WI38 (cell line): ENCODE data around the gene SCN7A.
A peak's percentile ranks its signal among the peaks of the same experiment; 100 is the strongest.

Experiments used
- H3K4me3 ChIP-seq: 2 replicates; pipeline ENCODE4 v1.5.1; 2011; ENCODE audit warnings: low read depth, mild to moderate bottlenecking, control low read depth, low read length
- CTCF ChIP-seq: IDR thresholded peaks from 2 replicates; pipeline ENCODE4 v1.5.1; 2012; ENCODE audit warnings: low read depth, mild to moderate bottlenecking, control low read depth, low read length

Gene SCN7A

GRCh38 chr2:166373539-166373938 lies 120.5 kb downstream of the SCN7A start:
- H3K4me3 ChIP-seq, result peak overlapping the region; percentile 77
- TF ChIP-seq CTCF, result no peak

GRCh38 chr2:166373105-166373504 lies 120.9 kb downstream of the SCN7A start:
- H3K4me3 ChIP-seq, result peak overlapping the region; percentile 3; the same call in 1 of the 2 replicates
- no peak for TF ChIP-seq CTCF

DNA sequence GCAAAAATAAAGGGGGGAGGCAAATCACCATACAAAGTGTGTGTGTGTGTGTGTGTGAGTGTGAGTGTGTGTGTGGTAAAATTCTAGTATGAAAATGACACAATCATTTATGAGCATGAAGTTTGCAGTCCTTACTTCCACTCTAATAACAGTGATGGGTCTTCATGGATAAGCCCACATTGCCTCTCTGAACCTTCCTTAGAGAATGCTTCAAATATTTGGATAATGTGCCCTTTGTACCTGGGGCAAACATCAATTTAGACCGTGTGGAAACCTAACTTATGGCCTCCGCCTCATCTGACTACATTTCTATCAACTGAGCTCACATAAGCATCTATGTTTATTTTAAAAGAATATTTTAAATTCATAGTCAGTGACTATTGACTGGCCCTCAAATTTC lies 122.0 kb downstream of the SCN7A start:
- H3K4me3 ChIP-seq, result no peak overlapping the region
- no peak for TF ChIP-seq CTCF

DNA sequence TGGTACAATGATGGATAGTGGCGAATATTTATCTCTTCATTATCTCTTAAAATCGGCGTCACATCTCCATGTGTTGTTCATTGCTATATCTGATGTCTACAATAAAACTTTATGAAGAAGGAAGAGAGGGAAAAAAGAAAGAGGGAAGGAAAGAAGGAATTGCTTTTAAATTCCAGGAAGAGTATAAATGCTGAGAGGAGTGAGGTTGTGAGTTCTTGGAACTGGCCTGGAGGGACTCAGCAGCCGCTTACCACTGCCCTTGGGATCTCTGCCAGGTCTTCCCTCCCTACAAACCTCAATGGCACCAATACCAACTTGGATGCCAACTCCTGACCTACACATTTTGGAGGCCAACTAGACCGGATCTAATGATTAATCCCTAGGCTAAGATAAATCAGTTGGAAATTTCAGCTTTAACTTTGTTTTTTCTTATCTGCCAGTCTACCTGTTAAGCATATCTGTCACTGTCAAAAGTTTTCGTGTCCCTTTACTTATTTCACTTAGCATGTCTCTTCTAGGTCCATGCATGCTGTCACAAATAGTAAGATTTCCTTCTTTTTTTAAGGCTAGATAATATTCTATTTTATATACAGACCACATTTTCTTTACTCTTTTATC lies 128.1 kb downstream of the SCN7A start:
- no peak overlapping the region for H3K4me3 ChIP-seq
- no peak for TF ChIP-seq CTCF

DNA sequence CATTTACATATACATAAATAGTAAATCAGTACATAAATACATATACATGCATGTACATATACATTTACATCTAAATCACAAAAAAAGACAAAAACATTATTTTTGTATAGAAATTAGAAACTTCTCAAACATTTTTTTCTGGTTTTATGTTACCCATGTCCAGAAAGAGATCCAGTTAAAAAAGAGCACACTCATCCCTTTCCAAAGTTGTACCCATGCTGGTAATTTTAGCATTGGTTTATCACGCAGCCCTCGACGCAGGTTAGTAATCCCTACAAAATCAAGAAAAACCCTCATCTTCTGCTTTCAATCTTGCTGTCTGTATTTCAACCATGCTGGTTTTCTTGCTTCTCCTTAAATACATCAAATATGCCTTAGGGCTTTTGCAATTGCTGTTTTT lies 128.8 kb downstream of the SCN7A start:
- TF ChIP-seq CTCF, result no peak
- H3K4me3 ChIP-seq, result no peak overlapping the region

DNA sequence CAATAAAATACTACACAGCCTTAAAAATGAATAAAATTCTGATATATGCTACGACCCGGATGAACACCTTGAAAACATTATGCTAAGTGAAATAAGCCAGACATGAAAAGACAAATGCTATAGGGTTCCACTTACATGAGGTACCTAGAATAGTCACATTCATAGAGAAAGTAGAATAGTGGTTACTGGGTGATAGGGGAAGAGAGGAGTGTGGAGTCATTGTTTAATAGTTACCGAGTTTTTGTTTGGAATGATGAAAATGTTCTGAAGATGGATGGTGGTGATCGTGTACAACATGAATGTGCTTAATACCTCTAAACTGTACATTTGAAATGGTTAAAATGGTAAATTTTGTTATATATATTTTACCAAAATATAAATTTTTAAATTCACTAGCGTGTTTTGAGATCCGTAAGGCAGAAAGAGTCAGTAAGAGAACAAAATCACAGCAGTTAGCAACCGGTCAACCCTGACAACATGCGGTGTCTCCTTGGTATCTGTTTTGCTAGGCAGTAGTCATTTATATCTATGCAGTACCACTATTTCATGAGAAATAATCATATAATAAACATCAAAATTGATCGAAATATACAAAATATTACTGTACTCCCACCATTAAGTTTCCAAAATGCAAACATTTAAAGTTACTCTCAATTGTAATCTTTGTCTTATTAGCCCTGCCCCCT lies 129.4 kb downstream of the SCN7A start:
- TF ChIP-seq CTCF, result no peak
- H3K4me3 ChIP-seq, result no peak overlapping the region

GRCh38 chr2:166361351-166362153 lies 132.5 kb downstream of the SCN7A start:
- TF ChIP-seq CTCF, result no peak
- no peak overlapping the region for H3K4me3 ChIP-seq
